ENCODE results near the gene TFF1.

TFF1 gene

GRCh38 chr21:42313501-42313969 lies 52.8 kb downstream of the TFF1 start:
- Histone ChIP-seq H3K27me3 (ENCODE audit: insufficient read depth, low read length) (0 out of 2 replicates have a peak, but pooled peaks cover 4% of the 10 kb centered on the region), H3K4me1 (ENCODE audit: insufficient read depth, low read length) (peaks cover 19% of the 10 kb centered on the region), H3K4me3 (ENCODE audit: low read length) (no peak overlapping the region), H3K27ac (ENCODE audit: low read depth, low read length) (no peak overlapping the region), H3K9me3 (ENCODE audit: insufficient read depth, low read depth, low read length) (no peaks in the 10 kb centered on the region), H3K36me3 (ENCODE audit: insufficient read depth, low read length) (no peaks in the 10 kb centered on the region), H3K9ac (ENCODE audit: low read depth, low read length) (no peak overlapping the region)
- 20% methylated on average over 13 of the region's 13 CpGs for WGBS

- no peak overlapping the region for H3K27ac ChIP-seq (ENCODE audit: low read depth, low read length)
These were observed 53.7 kb downstream of the TFF1 start for GRCh38 chr21:42312626-42313104.

More at GRCh38 chr21:42312626-42313104, 53.7 kb downstream of the TFF1 start:
- peaks cover 17% of the 10 kb centered on the region for H3K4me1 ChIP-seq (ENCODE audit: insufficient read depth, low read length)
- H3K9ac ChIP-seq (ENCODE audit: low read depth, low read length): no peak overlapping the region
- H3K27me3 ChIP-seq (ENCODE audit: insufficient read depth, low read length): 0 out of 2 replicates have a peak, but pooled peaks cover 4% of the 10 kb centered on the region
- H3K9me3 ChIP-seq (ENCODE audit: insufficient read depth, low read depth, low read length): no peaks in the 10 kb centered on the region
- H3K36me3 ChIP-seq (ENCODE audit: insufficient read depth, low read length): no peaks in the 10 kb centered on the region
- H3K4me3 ChIP-seq (ENCODE audit: low read length): no peak overlapping the region
- WGBS: 89% methylated on average over 16 of the region's 16 CpGs
